Fibroblast of skin of right biceps (primary cell): Measurements from ENCODE around the gene ZNF582.
A peak's percentile ranks its signal among the peaks of the same experiment; 100 is the strongest.

Experiments used
- DNase-seq: peaks from one replicate; pipeline ENCODE4 v3.0.0-alpha.2; 2013

Gene ZNF582

DNA sequence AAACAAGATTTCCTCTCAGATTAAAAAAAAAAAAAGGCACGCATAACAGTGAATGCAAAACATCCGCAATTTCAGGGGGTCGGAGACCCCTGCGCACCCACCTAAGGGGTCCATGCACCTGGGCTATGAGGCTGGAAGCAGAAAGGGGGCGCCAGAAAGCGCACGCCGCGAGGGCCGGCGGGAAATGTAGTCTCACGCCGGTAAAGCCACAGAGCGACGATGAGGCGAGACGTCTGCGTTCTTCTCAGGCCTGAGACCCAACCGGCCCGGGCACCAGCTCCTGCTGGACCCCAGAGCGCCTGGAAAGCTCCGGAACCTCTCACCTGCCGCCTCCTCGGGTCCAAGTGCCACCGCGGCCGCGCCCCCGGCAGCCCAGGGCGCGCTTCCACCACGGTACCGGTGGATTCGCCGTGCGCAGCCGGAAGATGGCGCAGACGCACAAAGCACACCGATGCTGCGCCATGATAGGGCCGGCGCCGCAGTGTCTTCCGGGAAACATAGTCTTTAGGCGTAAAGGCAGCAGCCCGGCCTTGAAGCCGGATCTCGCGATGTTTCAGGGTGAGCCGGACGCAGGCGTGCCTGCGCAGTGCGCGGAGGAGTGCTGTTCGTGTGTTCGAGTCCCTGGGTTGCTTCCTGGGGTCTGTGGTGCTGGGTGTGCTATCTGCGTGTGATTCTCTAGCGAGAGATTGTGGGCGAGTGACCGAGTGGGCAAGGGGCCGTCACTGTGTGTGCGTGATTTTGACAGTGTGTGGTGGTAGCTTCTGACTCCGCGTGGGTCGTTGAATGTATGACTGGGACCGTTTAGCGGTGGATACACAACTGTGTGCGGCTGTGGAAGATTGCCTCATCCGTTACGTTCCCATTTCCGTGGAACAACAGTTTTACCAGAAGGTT is at the start of gene ZNF582:
Gene ZNF582 (minus strand): TSS at position 416 of the 894 bp plus-strand sequence. CDS start 1,782 bp downstream, outside the sequence.
- peak; percentile 97 for DNase-seq

DNA sequence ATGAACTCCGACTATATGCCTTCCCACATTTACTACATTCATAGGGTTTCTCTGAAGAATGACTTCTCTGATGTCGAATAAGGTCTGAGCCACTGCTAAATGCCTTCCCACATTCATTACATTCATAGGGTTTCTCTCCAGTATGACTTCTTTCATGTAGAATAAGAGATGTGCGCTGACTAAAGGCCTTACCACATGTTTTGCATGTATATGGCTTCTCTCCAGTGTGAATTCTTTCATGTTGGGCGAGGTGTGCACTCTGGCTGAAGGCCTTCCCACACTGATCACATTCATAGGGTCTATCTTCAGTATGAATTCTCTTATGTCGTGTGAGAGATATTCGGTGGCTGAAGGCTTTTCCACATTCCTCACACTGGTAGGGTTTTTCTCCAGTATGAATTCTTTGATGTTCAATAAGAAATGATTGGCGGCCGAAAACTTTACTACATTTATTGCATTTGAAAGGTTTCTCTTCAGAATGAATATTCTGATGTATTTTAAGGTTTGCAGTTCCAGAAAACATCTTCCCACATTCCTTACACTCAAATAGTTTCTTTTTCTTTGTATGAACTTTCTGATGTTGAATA is 48.0 kb upstream of the ZNF582 start:
- no peak for DNase-seq

DNA sequence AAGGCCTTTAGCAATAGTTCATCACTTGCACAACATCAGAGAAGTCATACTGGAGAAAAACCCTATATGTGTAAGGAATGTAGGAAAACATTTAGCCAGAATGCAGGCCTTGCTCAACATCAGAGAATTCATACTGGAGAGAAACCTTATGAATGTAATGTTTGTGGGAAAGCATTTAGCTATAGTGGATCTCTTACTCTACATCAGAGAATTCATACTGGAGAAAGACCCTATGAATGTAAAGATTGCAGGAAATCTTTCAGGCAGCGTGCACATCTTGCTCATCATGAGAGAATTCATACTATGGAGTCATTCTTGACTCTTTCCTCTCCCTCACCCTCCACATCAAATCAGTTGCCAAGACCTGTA is 30.6 kb upstream of the ZNF582 start:
- DNase-seq, result peak; percentile 1

DNA sequence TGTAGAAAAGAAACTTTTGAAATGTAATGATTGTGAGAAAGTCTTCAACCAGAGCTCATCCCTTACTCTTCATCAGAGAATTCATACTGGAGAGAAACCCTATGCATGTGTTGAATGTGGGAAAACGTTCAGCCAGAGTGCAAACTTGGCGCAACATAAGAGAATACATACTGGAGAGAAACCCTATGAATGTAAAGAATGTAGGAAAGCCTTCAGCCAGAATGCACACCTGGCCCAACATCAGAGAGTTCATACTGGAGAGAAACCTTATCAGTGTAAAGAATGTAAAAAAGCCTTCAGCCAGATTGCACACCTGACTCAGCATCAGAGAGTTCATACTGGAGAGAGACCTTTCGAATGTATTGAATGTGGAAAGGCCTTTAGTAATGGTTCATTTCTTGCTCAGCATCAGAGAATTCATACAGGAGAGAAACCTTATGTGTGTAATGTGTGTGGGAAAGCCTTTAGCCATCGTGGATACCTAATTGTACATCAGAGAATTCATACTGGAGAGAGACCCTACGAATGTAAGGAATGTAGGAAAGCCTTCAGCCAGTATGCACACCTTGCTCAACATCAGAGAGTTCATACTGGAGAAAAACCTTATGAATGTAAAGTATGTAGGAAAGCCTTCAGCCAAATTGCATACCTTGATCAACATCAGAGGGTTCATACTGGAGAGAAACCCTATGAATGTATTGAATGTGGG is 30.1 kb upstream of the ZNF582 start:
- peak; percentile 2 for DNase-seq

DNA sequence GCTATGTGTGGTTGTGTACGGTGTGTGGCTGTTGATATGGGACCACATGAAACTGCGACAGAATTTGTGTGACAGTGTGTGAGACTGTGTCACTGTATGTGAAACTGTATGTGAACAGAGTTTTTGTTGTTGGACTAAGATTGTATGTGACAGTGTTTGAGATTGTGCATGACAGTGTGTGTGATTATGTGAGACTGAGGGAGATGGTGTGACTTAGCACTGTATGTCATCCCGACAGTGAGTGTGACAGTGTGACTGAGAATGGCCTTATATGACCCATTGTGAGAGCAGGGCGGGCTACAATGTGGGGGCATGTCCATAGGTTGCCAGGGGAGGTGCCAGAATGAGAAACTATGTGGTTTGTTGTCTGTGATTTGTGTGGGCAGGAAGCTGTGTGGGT is 11.7 kb upstream of the ZNF582 start:
- no peak for DNase-seq

DNA sequence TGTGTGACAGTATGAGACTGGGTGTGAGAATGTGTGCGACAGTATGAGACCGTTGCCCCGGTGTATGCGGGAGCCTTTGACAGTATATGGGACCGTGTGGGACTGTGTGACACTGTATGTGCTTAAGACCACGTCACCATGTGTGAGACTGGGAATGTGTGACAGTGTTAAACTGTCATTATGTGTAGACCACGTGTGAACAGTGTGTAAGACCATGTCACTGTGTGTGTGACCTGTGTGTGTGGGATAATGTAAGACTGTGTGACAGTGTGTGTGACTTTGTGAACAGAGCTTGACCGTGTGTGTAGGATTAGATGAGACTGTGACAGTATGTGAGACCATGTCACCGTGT is 11.3 kb upstream of the ZNF582 start:
- DNase-seq, result no peak

DNA sequence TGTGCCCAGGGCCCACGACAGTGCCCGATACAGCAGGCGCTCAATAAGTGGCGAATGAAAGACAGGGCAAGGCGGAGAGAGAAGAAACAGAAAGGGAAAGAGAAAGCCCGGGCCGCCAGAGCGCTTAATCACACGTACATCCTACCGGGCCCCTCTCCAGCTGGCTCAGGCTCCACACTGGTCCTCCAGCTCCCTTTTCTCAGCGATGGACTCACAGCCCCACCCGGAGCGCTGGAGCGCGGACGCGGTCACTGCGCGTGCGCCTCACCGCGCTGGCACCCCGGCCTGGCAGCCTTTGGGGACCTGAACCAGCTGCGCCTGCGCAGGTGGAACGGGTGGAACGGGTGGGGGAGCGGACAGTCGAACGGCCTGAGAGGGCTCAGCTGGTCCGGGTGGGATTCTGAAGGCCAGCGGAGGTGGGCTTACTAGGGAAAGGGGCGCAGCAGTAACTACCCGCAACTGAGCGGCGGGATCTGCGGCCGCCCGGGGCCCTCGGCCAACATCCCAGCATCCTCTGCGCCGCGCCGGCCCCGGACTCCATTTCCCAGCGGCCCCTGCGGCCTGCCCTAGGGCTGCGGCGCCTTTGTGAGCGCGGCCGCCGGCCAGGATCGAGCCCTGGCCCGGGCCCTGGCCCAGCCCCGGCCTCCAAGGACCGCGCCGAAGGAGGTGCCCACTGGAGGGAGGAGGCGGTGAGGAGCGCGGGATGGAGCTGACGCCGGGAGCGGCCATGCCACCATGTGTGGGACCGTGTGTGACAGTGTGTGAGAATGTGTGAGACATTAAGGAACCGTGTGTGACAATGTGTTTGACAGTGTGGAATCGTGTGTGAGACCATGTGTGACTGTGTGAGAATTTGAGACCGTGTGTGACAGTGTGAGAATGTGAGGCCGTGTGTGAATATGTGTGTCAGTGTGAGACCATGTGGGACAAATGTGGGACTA is 10.7 kb upstream of the ZNF582 start, which contains the start of gene ZNF583:
Gene ZNF583 (plus strand): TSS at position 569 of the 941 bp plus-strand sequence. CDS start 2,783 bp downstream, outside the sequence.
- DNase-seq, result peak; percentile 96

DNA sequence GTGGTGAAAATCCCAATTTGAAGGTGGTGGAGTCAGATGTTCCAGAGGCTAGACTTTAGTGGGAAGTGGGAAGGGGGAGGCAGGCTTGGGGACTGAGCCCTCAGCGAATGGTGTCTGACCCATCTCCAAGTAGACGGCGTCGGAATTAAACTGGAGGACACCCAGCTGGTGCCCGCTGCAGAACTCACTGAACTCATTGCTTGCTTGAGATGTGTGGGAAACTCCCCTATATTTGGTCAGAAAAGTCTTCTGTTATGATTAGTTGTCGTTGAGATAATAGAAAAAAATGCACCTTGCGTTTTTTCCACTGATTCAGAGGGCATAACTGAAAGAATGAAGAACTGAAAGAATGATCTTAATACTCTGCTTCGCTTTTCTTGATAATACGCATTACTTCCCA is 9.9 kb upstream of the ZNF582 start:
- DNase-seq, result peak; percentile 8

DNA sequence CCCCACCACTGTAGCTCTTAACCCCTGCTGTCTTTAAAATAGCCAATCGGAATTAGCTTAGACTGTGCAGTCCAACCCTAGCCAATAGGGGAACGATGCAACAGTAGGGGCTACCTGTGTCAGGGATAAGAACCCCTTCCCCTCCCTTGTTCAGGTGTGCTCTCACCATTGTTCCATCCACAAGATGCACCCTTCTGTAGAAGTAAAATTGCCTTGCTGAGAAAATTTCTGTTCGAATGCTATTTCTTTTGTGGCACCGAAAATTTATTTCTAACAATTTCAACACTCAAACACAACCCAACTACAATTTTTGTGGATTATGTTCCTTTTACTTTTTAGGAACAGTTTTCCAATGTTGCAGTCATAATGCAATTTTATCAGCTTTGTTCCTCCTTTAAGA is 7.2 kb upstream of the ZNF582 start:
- no peak for DNase-seq

DNA sequence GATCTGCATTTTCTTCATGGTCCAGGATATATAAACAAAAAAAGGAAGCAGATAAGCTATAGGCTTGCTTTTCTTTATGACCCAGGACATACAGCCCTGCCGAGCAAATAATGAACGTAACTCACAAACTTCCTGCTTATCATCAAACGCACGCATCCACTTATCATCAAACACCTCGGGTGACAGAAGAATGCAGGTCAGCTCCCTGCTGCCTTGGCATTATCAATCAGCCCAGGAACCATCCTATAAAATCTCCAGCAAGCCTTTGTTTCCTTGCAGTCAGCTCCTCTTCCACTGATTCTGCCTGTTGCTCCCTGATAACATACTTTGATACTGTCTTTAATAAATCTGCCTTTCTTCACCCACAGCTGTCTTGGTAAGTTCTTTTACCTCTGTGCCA is 5.5 kb upstream of the ZNF582 start:
- DNase-seq, result no peak

DNA sequence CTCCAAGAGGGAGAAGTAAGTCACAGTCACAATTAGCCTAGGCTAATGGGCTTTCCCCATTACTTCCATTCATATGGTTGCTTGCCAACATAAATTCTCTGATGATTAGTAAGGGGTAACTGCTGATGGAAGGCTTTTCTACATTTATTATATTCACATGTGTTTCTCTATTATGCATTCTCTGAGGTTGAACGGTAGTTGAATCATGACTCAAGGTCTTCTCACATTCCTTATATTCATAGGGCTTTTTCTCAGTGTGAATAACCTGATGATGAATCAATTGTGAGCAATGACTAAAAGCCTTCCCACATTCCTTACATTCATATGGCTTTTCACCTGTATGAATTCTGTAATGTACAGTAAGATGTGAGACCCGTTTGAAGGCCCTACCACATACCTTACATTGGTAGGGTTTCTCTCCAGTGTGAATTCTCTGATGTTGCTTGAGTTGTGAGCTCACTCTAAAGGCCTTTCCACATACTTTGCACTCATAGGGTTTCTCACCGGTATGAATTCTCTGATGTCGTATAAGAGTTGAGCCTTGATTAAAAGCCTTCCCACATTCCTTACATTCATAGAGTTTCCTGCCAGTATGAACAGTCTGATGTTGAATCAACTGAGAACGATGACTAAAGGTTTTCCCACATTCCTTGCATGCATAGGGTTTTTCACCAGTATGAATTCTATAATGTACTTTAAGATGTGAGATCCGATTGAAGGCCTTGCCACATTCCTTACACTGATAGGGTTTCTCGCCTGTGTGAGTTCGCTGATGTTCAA is 9.3 kb downstream of the ZNF582 start:
- DNase-seq, result peak; percentile 46

DNA sequence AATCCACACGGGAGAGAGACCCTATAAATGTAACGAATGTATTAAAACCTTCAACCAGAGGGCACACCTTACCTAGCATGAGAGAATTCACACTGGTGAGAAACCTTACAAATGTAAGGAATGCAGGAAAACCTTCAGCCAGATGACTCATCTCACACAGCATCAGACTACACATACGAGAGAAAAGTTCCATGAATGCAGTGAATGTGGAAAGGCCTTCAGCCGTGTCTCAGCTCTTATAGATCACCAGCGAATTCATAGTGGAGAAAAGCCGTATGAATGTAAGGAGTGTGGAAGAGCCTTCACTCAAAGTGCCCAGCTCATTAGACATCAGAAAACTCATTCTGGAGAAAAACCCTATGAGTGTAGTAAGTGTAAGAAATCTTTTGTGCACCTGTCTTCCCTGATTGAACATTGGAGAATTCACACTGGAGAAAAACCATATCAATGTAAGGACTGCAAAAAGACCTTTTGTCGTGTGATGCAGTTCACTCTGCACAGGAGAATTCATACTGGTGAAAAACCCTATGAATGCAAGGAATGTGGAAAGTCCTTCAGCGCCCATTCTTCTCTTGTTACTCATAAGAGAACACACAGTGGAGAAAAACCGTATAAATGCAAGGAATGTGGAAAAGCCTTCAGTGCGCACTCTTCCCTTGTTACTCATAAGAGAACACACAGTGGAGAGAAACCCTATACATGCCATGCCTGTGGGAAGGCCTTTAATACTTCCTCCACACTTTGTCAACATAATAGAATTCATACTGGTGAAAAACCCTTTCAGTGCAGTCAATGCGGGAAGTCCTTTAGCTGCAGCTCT is 16.0 kb downstream of the ZNF582 start:
- peak; percentile 30 for DNase-seq

DNA sequence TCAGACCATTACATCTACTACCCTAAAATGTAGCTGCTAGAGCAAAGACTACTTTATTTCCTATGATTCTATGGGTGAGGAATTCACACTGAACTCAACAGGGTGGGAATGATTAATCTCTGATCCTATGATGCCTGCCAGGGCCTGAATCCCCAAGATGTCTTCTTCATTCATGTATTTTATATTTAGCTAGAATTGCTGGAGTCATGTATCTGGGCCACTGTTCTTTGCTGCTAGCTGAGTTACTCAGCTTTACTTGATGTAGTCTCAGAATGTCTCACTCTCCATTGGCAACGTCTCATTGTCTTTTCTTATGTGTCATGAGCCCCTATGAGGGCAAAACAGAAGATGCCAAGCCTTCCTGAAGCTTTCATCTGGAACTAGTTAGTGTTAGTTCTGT is 21.1 kb downstream of the ZNF582 start:
- DNase-seq, result no peak

DNA sequence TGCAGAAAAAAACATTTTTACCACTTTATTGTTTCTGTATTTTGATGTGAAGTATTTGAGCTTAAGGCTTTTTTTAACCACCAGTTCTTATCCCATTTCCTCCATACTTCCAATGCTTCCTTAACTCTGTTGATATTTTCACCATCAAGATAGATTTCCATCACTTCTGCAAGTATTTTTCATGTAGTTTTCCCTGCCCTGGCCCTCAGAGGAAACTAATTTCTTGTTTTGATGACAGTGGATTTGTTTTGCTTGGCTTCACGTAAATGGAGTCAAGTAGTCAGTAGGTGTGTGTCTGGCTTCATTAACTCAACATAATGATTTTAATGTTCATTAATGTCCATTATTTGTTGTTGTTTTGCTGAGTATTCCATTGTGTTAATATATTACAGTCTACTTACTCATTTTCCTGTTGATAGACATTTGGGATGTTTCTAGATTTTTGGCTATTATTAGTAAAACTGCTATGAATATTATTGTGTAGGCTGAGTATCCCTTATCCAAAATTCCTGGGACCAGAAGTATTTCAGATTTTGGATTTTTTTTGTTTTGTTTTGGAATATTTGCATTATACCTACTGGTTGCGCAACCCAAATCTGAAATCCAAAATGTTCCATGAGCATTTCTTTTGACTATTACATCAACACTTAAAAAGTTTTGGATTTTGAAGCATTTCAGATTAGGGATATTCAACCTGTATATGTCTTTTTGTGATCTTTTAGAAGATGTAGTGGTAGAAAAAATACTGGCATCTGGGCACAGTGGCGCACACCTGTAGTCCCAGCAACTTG is 23.3 kb downstream of the ZNF582 start:
- DNase-seq, result no peak

DNA sequence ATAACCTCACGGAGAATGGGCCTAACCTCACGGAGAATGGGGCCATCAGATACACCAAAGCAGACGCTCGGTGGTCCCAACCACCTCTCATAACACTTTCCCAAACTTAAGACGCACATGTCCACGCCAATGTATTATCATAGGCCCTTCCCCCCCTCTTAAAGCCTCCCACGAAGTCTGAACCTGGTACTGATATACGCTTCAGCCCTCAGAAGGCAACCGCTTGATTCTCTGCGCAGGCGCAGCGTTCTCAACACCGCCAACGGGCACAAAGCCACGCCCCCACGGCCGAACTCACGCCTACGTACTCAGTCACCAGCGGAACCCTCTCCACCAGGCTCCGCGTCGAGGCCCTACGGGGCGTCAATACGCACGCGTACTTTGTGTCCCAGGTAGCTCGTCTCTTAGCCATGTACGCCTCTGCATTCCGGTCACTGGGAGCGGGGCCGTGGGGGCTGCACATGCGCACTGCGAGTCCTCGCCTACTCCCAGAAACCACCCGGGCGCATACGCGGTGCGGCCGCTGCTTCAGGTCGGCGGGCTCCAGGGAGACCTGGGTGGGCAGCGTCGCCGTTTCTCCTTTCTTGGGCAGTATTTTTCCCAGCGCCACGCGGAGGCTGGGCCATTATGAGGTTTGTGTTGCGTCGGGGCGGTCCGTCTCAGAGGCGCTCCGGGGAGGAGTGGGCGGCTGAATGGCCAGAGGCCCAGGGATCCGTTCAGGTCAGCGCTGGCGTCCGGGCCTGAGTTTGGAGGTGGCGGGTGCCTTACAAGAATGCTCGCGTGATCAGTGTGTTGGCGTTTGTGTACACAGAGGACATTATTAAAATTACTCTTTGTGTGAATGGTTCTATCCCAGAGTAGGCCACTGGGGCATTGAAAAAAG is 25.3 kb downstream of the ZNF582 start:
- peak; percentile 95 for DNase-seq

DNA sequence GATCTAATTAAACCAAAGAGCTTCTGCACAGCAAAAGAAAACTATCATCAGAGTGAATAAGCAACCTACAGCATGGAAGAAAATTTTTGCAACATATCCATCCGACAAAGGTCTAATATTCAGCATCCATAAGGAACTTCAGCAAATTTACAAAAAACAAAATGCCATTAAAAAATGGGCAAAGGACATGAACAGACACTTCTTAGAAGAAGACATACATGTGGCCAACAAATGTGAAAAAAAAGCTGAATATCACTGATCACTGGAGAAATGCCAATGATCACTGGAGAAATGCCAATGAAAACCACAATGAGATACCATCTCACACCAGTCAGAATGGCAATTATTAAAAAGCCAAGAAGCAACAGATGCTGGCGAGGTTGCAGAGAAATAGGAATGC is 32.5 kb downstream of the ZNF582 start:
- peak; percentile 8 for DNase-seq

DNA sequence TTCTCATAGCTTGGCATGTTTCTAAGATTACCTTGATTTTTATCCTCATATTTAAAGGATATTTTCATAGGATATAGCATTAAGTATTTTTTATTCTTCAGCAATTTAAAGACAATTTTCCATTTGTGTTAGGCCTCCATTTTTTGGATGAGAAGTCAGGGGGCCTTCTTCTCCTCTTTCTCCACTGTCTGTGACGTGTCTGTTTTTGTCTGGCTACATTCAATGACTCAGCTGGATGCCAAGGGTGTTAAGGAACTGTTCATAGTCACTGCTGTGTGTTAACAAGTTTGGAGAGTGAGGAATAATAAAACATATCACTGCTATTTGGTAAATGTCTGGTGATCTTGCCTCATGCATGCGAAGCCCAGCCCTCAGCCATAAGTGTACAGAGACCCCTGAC is 36.4 kb downstream of the ZNF582 start:
- no peak for DNase-seq

DNA sequence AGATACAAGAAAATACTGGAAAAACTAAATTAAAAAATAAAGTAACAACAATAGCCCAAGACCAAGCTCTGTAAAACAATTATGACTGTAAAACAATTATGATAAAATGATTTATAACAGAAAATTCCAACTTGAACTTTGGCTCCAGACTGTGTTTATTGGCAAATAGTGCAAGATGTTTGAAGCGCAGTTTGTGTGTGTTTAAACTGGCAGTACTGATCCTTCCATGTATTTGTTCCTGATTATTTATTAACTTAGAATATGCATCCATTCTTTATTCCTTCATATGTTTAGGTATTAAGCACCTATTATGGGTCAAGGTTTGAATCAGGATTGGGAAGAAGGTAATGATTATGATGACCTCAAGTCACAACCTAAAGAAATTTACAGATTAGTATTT is 37.8 kb downstream of the ZNF582 start:
- no peak for DNase-seq

DNA sequence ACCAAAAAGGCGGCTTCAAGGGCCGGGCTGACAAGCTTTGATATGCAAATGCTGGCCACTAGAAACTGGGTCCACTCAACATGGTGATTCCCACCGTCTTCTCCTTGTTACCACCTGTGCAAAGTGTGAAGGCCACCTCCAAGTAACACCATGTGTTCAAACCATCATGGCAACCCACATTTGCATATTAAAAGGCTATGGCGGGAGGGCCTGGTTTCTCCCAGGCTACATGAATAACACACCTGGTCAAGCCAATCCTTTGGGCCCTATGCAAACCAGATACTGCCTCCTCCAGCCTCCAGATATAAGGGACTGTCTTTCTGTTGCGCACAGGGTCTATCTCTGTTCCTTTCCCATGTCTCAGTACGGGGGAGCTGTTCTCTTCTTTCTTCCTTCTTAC is 42.1 kb downstream of the ZNF582 start:
- no peak for DNase-seq
